Measurements from ENCODE around the gene LDAH.
"Not testable (repeated sequence)": the region's sequence is repeated elsewhere in the genome, so short reads cannot be mapped to it uniquely, and the experiment has no call there.

Gene LDAH

GRCh38 chr2:20723543-20723942, 99.4 kb downstream of the LDAH start:
- DNase-seq, result no peak

GRCh38 chr2:20722592-20723240, 100.2 kb downstream of the LDAH start:
- no peak for DNase-seq

- DNase-seq, result no peak
Observed at GRCh38 chr2:20717641-20718040, 105.3 kb downstream of the LDAH start.

- DNase-seq, result not testable (repeated sequence)
Observed at GRCh38 chr2:20716164-20716563, 106.7 kb downstream of the LDAH start.

GRCh38 chr2:20714412-20714811, 108.5 kb downstream of the LDAH start:
- DNase-seq, result not testable (repeated sequence)

- DNase-seq, result not testable (repeated sequence)
Observed at GRCh38 chr2:20713585-20713984, 109.3 kb downstream of the LDAH start.

GRCh38 chr2:20711641-20712040, 111.3 kb downstream of the LDAH start:
- DNase-seq, result not testable (repeated sequence)

GRCh38 chr2:20707601-20708000, 115.3 kb downstream of the LDAH start:
- DNase-seq, result no peak

- DNase-seq, result no peak
Observed at GRCh38 chr2:20706786-20707185, 116.1 kb downstream of the LDAH start.

- DNase-seq, result no peak
Observed at GRCh38 chr2:20706217-20706616, 116.7 kb downstream of the LDAH start.

- no peak for DNase-seq
Observed at GRCh38 chr2:20704886-20705285, 118.0 kb downstream of the LDAH start.

- DNase-seq, result no peak
Observed at GRCh38 chr2:20702563-20702962, 120.3 kb downstream of the LDAH start.

- DNase-seq, result no peak
Observed at GRCh38 chr2:20698916-20699613, 123.8 kb downstream of the LDAH start.

GRCh38 chr2:20697322-20697934, 125.5 kb downstream of the LDAH start:
- DNase-seq, result no peak

- no peak for DNase-seq
Observed at GRCh38 chr2:20696366-20696765, 126.5 kb downstream of the LDAH start.

GRCh38 chr2:20693317-20693716, 129.6 kb downstream of the LDAH start:
- no peak for DNase-seq

- DNase-seq, result no peak
Observed at GRCh38 chr2:20692081-20692480, 130.8 kb downstream of the LDAH start.

- DNase-seq, result no peak
Observed at GRCh38 chr2:20691076-20691734, 131.7 kb downstream of the LDAH start.

- no peak for DNase-seq
Observed at GRCh38 chr2:20689428-20690264, 133.3 kb downstream of the LDAH start.

- DNase-seq, result no peak
Observed at GRCh38 chr2:20687260-20687832, 135.6 kb downstream of the LDAH start.

GRCh38 chr2:20684581-20685063, 138.3 kb downstream of the LDAH start:
- DNase-seq, result no peak

Data from nucleus accumbens (tissue), 56 donors.